CD8-positive, alpha-beta memory T cell (primary cell): ENCODE results near the gene SBF1. TPM values are rescaled to one million over a fixed set of nuclear protein-coding genes. Genes with fewer than 3 reads are reported as not detected.
"Not testable (repeated sequence)": the region's sequence is repeated elsewhere in the genome, so short reads cannot be mapped to it uniquely, and the experiment has no call there.

Experiments
- CTCF ChIA-PET: fragments of 350-600 bp; sonication (Branson Sonifier 250); formaldehyde crosslinking; loops from one replicate; lab custom pipeline; 2021; ENCODE audit warnings: antibody characterized with exemption; lab: Charles Lee
- POLR2A ChIA-PET: fragments of 350-600 bp; sonication (Branson Sonifier 250); formaldehyde crosslinking; loops from one replicate; lab custom pipeline; 2021; ENCODE audit warnings: antibody characterized with exemption; lab: Charles Lee
- DNase-seq, 5 donors: peaks; one replicate each; pipeline versions ENCODE4 v3.0.0 to v3.0.0-alpha.2; 2020 to 2022; ENCODE audit warnings: mixed read lengths in 1 of 5
- H3K27ac ChIP-seq: one replicate; pipeline ENCODE4 v1.7.0; 2013; ENCODE audit warnings: low read depth, mild to moderate bottlenecking, low read length, moderate library complexity
- H3K27me3 ChIP-seq: 2 replicates; pipeline ENCODE4 v1.7.0; 2013; ENCODE audit warnings: low read length, mild to moderate bottlenecking; ENCODE audit not compliant: insufficient read depth, poor library complexity, severe bottlenecking
- H3K36me3 ChIP-seq: 2 replicates; pipeline ENCODE4 v1.7.0; 2013; ENCODE audit warnings: mild to moderate bottlenecking, low read length, moderate library complexity; ENCODE audit not compliant: insufficient read depth
- H3K4me1 ChIP-seq: 2 replicates; pipeline ENCODE4 v1.7.0; 2013; ENCODE audit warnings: mild to moderate bottlenecking, low read length, moderate library complexity; ENCODE audit not compliant: insufficient read depth
- H3K4me3 ChIP-seq: 2 replicates; pipeline ENCODE4 v1.7.0; 2013; ENCODE audit warnings: mild to moderate bottlenecking, low read length
- H3K9me3 ChIP-seq: 2 replicates; pipeline ENCODE4 v1.7.0; 2013; ENCODE audit warnings: mild to moderate bottlenecking, low read length
- H3K27ac Mint-ChIP-seq, 8 donors: one replicate each; pipeline ENCODE4 v1.8.0; 2020 to 2021; ENCODE audit warnings: mixed read lengths in 8 of 8, mild to moderate bottlenecking in 6 of 8, inconsistent platforms in 3 of 8, moderate library complexity in 3 of 8
- H3K27me3 Mint-ChIP-seq, 2 donors: one replicate each; pipeline ENCODE4 v1.8.0; 2020 to 2021; ENCODE audit warnings: mixed read lengths in 2 of 2, mild to moderate bottlenecking in 1 of 2, moderate library complexity in 1 of 2
- H3K36me3 Mint-ChIP-seq, 3 donors: one replicate each; pipeline ENCODE4 v1.8.0; 2020 to 2021; ENCODE audit warnings: mixed read lengths in 3 of 3, inconsistent platforms in 1 of 3, mild to moderate bottlenecking in 1 of 3
- H3K4me1 Mint-ChIP-seq, 3 donors: one replicate each; pipeline ENCODE4 v1.8.0; 2020 to 2021; ENCODE audit warnings: mixed read lengths in 3 of 3, inconsistent platforms in 1 of 3, mild to moderate bottlenecking in 1 of 3
- H3K4me3 Mint-ChIP-seq, 7 donors: one replicate each; pipeline ENCODE4 v1.8.0; 2020 to 2021; ENCODE audit warnings: mixed read lengths in 7 of 7, mild to moderate bottlenecking in 6 of 7, moderate library complexity in 4 of 7, inconsistent platforms in 2 of 7
- H3K9me3 Mint-ChIP-seq, 5 donors: one replicate each; pipeline ENCODE4 v1.8.0; 2020 to 2022; ENCODE audit warnings: mixed read lengths in 5 of 5, mild to moderate bottlenecking in 3 of 5, moderate library complexity in 2 of 5, inconsistent platforms in 1 of 5
- polyA plus RNA-seq: library from polyadenylated mRNA; unstranded; fragments of 300-500 nt; fragmentation: Illumina TruSeq; gene quantifications from one replicate; pipeline ENCODE4 v1.2.3, GENCODE V29; 2021
- total RNA-seq, 2 experiments: library from RNA; stranded (reverse); gene quantifications; one replicate each; pipeline ENCODE4 v1.2.3, GENCODE V29; 2021

The SBF1 gene
- total and polyA plus RNA-seq, 3 experiments from 2014 or later: 43.8 to 150 (median 144) TPM

DNA sequence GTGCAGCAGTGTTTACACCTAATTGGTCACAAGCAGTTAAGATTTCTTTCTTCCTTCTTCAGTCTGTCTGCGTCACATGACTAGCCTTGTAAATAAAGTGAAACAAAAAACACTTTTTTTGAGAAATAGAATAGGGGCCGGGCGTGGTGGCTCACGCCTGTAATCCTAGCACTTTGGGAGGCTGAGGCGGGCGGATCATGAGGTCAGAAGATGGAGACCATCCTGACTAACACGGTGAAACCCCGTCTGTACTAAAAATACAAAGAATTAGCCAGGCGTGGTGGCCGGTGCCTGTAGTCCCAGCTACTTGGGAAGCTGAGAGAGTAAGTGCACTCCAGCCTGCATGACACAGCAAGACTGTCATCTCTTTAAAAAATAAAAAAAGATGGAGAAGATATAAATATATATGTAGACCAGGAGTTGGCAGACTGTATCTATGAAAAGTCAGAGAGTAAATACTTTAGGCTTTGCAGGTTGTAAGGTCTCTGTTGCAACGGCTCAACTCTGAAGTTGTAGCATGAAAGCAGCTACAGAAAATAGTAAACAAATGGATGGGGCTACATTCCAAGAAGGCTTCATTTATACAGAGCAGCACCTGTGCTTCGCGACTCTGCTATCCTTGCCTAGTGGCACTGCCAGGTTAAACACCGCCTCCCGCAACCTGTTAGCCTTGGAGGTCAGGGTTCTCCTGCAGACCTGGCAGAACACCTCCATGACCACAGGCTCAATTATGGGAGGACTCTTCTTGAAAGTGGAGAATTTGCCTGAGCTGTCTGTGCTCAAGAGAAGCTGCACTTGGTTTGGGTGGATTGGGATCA lies 75.8 kb downstream of the SBF1 start:
- H3K9me3 ChIP-seq: no peaks in the 10 kb centered on the region
- Mint-ChIP-seq H3K27me3 (no peaks in the 10 kb centered on the region), H3K27ac (peak overlapping the region; percentile 62 to 95 (median 84)), H3K9me3 (no peaks in the 10 kb centered on the region), H3K4me1 (peaks cover 38 to 42% (median 40%) of the 10 kb centered on the region in 3 donors), H3K36me3 (peaks cover 5 to 57% (median 12%) of the 10 kb centered on the region in 3 donors), H3K4me3 (peak overlapping the region in 2 of 7 donors; percentile 15 to 45)
- ChIA-PET CTCF (interaction anchor here (0.8 to 1.0 kb wide), 3 partner anchors 53 to 160 kb away, joined by 3 to 4 read pairs (median 3); no protein-coding TSS in a partner anchor), POLR2A (interaction anchor here (0.6 to 1.3 kb wide), 2 partner anchors 51 to 71 kb away, joined by 3 to 4 read pairs; no protein-coding TSS in a partner anchor)
- peaks cover 5% of the 10 kb centered on the region for H3K4me1 ChIP-seq
- no peak overlapping the region for H3K27ac ChIP-seq
- no peak for DNase-seq
- H3K4me3 ChIP-seq: no peak overlapping the region
- H3K36me3 ChIP-seq: peaks cover 16% of the 10 kb centered on the region
- H3K27me3 ChIP-seq: no peaks in the 10 kb centered on the region

DNA sequence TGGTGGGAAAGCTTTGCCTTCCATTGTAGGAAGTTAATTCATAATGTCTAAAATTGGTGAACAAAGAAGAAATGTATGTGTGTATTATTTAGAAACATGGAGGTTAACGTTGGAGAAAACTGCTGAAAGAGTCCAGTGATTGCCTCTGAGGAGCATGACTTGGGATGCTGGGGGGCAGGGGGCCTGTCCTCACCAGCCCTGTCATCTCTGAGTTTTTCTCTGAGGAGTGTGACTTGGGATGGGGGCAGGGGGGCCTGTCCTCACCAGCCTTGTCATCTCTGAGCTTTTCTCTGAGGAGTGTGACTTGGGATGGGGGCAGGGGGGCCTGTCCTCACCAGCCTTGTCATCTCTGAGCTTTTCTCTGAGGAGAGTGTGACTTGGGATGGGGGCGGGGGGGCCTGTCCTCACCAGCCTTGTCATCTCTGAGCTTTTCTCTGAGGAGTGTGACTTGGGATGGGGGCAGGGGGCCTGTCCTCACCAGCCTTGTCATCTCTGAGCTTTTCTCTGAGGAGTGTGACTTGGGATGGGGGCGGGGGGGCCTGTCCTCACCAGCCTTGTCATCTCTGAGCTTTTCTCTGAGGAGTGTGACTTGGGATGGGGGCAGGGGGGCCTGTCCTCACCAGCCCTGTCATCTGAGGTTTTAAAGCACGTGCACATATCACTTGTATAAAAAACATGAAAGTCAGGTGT lies 77.3 kb downstream of the SBF1 start:
- CTCF ChIA-PET, H3K9me3 ChIP-seq, H3K4me3 ChIP-seq, H3K27me3 ChIP-seq, POLR2A ChIA-PET, H3K4me1 ChIP-seq, H3K9me3 Mint-ChIP-seq, H3K27ac ChIP-seq, H3K27me3 Mint-ChIP-seq, DNase-seq, H3K4me3 Mint-ChIP-seq: not testable (repeated sequence)
- peaks cover 5 to 57% (median 10%) of the 10 kb centered on the region in 3 donors for H3K36me3 Mint-ChIP-seq
- H3K36me3 ChIP-seq: peaks cover 22% of the 10 kb centered on the region
- H3K27ac Mint-ChIP-seq: peak overlapping the region in 7 of 8 donors; percentile 50 to 91 (median 82)
- peaks cover 37 to 41% (median 40%) of the 10 kb centered on the region in 3 donors for H3K4me1 Mint-ChIP-seq

- Mint-ChIP-seq H3K9me3 (no peaks in the 10 kb centered on the region), H3K4me3 (no peak overlapping the region), H3K27ac (peak overlapping the region; percentile 1 to 91 (median 80)), H3K4me1 (peaks cover 37 to 40% (median 40%) of the 10 kb centered on the region in 3 donors), H3K27me3 (no peaks in the 10 kb centered on the region), H3K36me3 (peaks cover 5 to 58% (median 9%) of the 10 kb centered on the region in 3 donors)
- no peak overlapping the region for H3K4me3 ChIP-seq
- ChIA-PET POLR2A (no interaction called here), CTCF (no interaction called here)
- no peaks in the 10 kb centered on the region for H3K27me3 ChIP-seq
- no peak overlapping the region for H3K27ac ChIP-seq
- peaks cover 22% of the 10 kb centered on the region for H3K36me3 ChIP-seq
- H3K9me3 ChIP-seq: no peaks in the 10 kb centered on the region
- H3K4me1 ChIP-seq: peaks cover 5% of the 10 kb centered on the region
- DNase-seq: no peak
These were observed 78.0 kb downstream of the SBF1 start for GRCh38 chr22:50396751-50397370.

Other genes with a start within 250 kb of the SBF1 start
- gene TUBGCP6, start 230.0 kb downstream of the SBF1 start, total RNA-seq: 10 to 100 TPM; 51.4 to 52.2 TPM
- gene TUBGCP6, start 230.0 kb downstream of the SBF1 start, polyA plus RNA-seq: 18.6 TPM
- gene HDAC10, start 223.8 kb downstream of the SBF1 start, total RNA-seq: 10 to 100 TPM; 42.5 to 44.7 TPM
- gene HDAC10, start 223.8 kb downstream of the SBF1 start, polyA plus RNA-seq: 7.5 TPM
- 1 to 10 TPM; 9.3 to 9.7 TPM for gene MAPK12, start 213.4 kb downstream of the SBF1 start, total RNA-seq
- 0.03 TPM for gene MAPK12, start 213.4 kb downstream of the SBF1 start, polyA plus RNA-seq
- gene MAPK11, start 204.7 kb downstream of the SBF1 start, total RNA-seq: 10 to 100 TPM; 12.8 to 13.2 TPM
- 0.28 TPM for gene MAPK11, start 204.7 kb downstream of the SBF1 start, polyA plus RNA-seq
- 10 to 100 TPM; 13.4 to 14.4 TPM for gene PLXNB2, start 167.4 kb downstream of the SBF1 start, total RNA-seq
- 0.17 TPM for gene PLXNB2, start 167.4 kb downstream of the SBF1 start, polyA plus RNA-seq
- gene DENND6B, start 148.0 kb downstream of the SBF1 start, total RNA-seq: 1 to 10 TPM; 3.9 to 4.3 TPM
- 0.67 TPM for gene DENND6B, start 148.0 kb downstream of the SBF1 start, polyA plus RNA-seq
- 10 to 100 TPM; 49.7 to 55.9 TPM for gene PPP6R2, start 131.7 kb downstream of the SBF1 start, total RNA-seq
- 34.2 TPM for gene PPP6R2, start 131.7 kb downstream of the SBF1 start, polyA plus RNA-seq
- gene ADM2, start 6.5 kb upstream of the SBF1 start, total RNA-seq: 1 to 10 TPM; 3.4 to 3.5 TPM
- gene ADM2, start 6.5 kb upstream of the SBF1 start, polyA plus RNA-seq: 0.24 TPM
- under 1 TPM in 1 of 2 experiments, not detected in 1; 0.31 TPM for gene MIOX, start 11.8 kb upstream of the SBF1 start, total RNA-seq
- gene MIOX, start 11.8 kb upstream of the SBF1 start, polyA plus RNA-seq: not detected
- 10 to 100 TPM; 88.6 to 89.4 TPM for gene LMF2, start 32.7 kb upstream of the SBF1 start, total RNA-seq
- 33.6 TPM for gene LMF2, start 32.7 kb upstream of the SBF1 start, polyA plus RNA-seq
- gene NCAPH2, start 33.2 kb upstream of the SBF1 start, total RNA-seq: 100 to 1,000 TPM; 155 to 165 TPM
- gene NCAPH2, start 33.2 kb upstream of the SBF1 start, polyA plus RNA-seq: 36.5 TPM
- 1 to 10 TPM; 2.4 to 3.5 TPM for gene SCO2, start 50.6 kb upstream of the SBF1 start, total RNA-seq
- gene SCO2, start 50.6 kb upstream of the SBF1 start, polyA plus RNA-seq: 6.5 TPM
- gene TYMP, start 55.0 kb upstream of the SBF1 start, total RNA-seq: 10 to 100 TPM; 86.1 to 93.6 TPM
- gene TYMP, start 55.0 kb upstream of the SBF1 start, polyA plus RNA-seq: 17.5 TPM
- gene KLHDC7B, start 70.9 kb upstream of the SBF1 start, total RNA-seq: 1 to 10 TPM; 5.1 to 6.2 TPM
- 8.1 TPM for gene KLHDC7B, start 70.9 kb upstream of the SBF1 start, polyA plus RNA-seq
- not detected for gene SYCE3, start 87.9 kb upstream of the SBF1 start, total RNA-seq
- gene SYCE3, start 87.9 kb upstream of the SBF1 start, polyA plus RNA-seq: not detected
- 10 to 100 TPM; 43.6 to 45.0 TPM for gene CPT1B, start 103.4 kb upstream of the SBF1 start, total RNA-seq
- gene CPT1B, start 103.4 kb upstream of the SBF1 start, polyA plus RNA-seq: 0.40 TPM
- 10 to 100 TPM; 72.1 to 76.1 TPM for gene CHKB, start 107.8 kb upstream of the SBF1 start, total RNA-seq
- gene CHKB, start 107.8 kb upstream of the SBF1 start, polyA plus RNA-seq: 33.3 TPM
- under 1 TPM; 0.20 to 0.28 TPM for gene MAPK8IP2, start 125.8 kb upstream of the SBF1 start, total RNA-seq
- not detected for gene MAPK8IP2, start 125.8 kb upstream of the SBF1 start, polyA plus RNA-seq
- 10 to 100 TPM; 23.6 to 25.3 TPM for gene ARSA, start 153.1 kb upstream of the SBF1 start, total RNA-seq
- 10.6 TPM for gene ARSA, start 153.1 kb upstream of the SBF1 start, polyA plus RNA-seq
- under 1 TPM; 0.07 TPM for gene SHANK3, start 197.8 kb upstream of the SBF1 start, total RNA-seq
- not detected for gene SHANK3, start 197.8 kb upstream of the SBF1 start, polyA plus RNA-seq